Cardiac fibroblast (primary cell): Measurements from ENCODE around the gene RSF1.

Source experiments
- DNase-seq, 2 donors: peaks; one replicate each; pipeline versions ENCODE4 v3.0.0 to v3.0.0-alpha.2; 2010; ENCODE audit warnings: low read depth in 2 of 2
- H3K4me3 ChIP-seq, 2 donors: replicated peaks in 1 of 2; 1 replicate in 1 of 2; 2 replicates in 1 of 2; pipeline ENCODE4 v1.5.1; 2011; ENCODE audit warnings: low read depth in 2 of 2, low read length in 2 of 2, mild to moderate bottlenecking in 2 of 2, moderate library complexity in 1 of 2
- CTCF ChIP-seq: IDR thresholded peaks from one replicate; pipeline ENCODE4 v1.5.1; 2011; ENCODE audit warnings: low read depth, mild to moderate bottlenecking, low read length, inconsistent platforms

The RSF1 gene

GRCh38 chr11:77725433-77725832 is 95.1 kb downstream of the RSF1 start:
- TF ChIP-seq CTCF: no peak
- H3K4me3 ChIP-seq: no peak overlapping the region
- DNase-seq: no peak

- H3K4me3 ChIP-seq: no peak overlapping the region
- TF ChIP-seq CTCF: no peak
- DNase-seq: no peak
Observed at GRCh38 chr11:77724636-77725035, 95.9 kb downstream of the RSF1 start.

GRCh38 chr11:77723024-77723423 is 97.5 kb downstream of the RSF1 start:
- no peak for TF ChIP-seq CTCF
- no peak for DNase-seq
- H3K4me3 ChIP-seq: no peak overlapping the region

GRCh38 chr11:77710358-77710757 is 110.2 kb downstream of the RSF1 start:
- peak in 1 of 2 donors; percentile 37 for DNase-seq
- no peak for TF ChIP-seq CTCF
- no peak overlapping the region for H3K4me3 ChIP-seq

GRCh38 chr11:77705876-77706579 is 114.5 kb downstream of the RSF1 start:
- no peak for TF ChIP-seq CTCF
- no peak overlapping the region for H3K4me3 ChIP-seq
- DNase-seq: no peak

GRCh38 chr11:77705195-77705875 is 115.2 kb downstream of the RSF1 start:
- peak; percentile 19 to 71 for DNase-seq
- H3K4me3 ChIP-seq: no peak overlapping the region
- TF ChIP-seq CTCF: no peak
